ENCODE data around the gene TUBB2B. TPM values are rescaled to one million over a fixed set of nuclear protein-coding genes. Genes with fewer than 3 reads are reported as not detected.
"Not testable (repeated sequence)": the region's sequence is repeated elsewhere in the genome, so short reads cannot be mapped to it uniquely, and the experiment has no call there.

The TUBB2B gene
- total and polyA plus RNA-seq, 10 donors: 0.39 to 2.2 (median 1.0) TPM; not detected in 1

DNA sequence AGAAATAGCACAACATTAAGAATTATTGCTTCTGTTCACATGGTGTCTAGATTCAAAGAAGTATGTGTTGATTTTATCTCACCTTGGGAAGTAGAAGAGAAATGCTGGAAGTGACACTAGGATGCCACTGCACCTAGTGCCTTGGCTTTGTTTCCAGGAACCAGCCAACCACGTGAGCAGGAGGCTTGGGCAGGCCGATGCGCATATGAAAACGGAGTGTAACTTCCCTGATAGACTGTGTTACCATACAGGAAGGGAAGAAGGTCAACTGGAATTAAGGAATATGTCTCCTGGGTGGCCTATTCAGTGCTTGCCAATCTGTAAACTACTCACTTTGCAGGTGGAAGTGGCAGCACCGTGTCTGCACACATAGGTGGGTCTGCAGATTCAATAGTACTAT is 28.1 kb downstream of the TUBB2B start:
- Histone ChIP-seq H3K27me3 (replicated peaks in 1 of 7) (no peaks in the 10 kb centered on the region), H3K36me3 (no peaks in the 10 kb centered on the region), H3K27ac (no peak overlapping the region), H3K9me3 (peaks cover 0 to 12% (median 0%) of the 10 kb centered on the region in 8 donors), H3K4me3 (no peak overlapping the region), H3K4me1 (no peaks in the 10 kb centered on the region)
- no peak for DNase-seq
- TF ChIP-seq POLR2A (IDR thresholded peaks at IDR 0.05) (no peak), CTCF (IDR thresholded peaks at IDR 0.05 in 8 of 11, conservative IDR thresholded peaks at IDR 0.05 in 3 of 11) (no peak), POLR2AphosphoS5 (IDR thresholded peaks at IDR 0.05) (no peak)
- intact Hi-C loops (cut with DNase I; ENCODE audit: low total_unique reads): no loop called here
- WGBS, 5 donors: 79 to 86% (median 84%) methylated on average over 5 of the region's 5 CpGs

GRCh38 chr6:3197734-3198133 is 29.7 kb downstream of the TUBB2B start:
- H3K36me3 ChIP-seq; H3K27ac ChIP-seq; H3K27me3 ChIP-seq (replicated peaks in 1 of 7); H3K4me3 ChIP-seq; H3K9me3 ChIP-seq; DNase-seq; intact Hi-C loops (cut with DNase I; ENCODE audit: low total_unique reads); H3K4me1 ChIP-seq: not testable (repeated sequence)
- 71 to 94% (median 85%) methylated on average over 3 to 4 of the region's 5 CpGs for whole genome bisulfite sequencing, 5 donors

- TF ChIP-seq POLR2A (IDR thresholded peaks at IDR 0.05): no peak
- TF ChIP-seq POLR2AphosphoS5 (IDR thresholded peaks at IDR 0.05): no peak
- no peak for TF ChIP-seq CTCF (IDR thresholded peaks at IDR 0.05 in 8 of 11, conservative IDR thresholded peaks at IDR 0.05 in 3 of 11)
- WGBS, 5 donors: 80 to 90% (median 81%) methylated on average over 5 of the region's 5 CpGs
- Histone ChIP-seq H3K27me3 (replicated peaks in 1 of 7) (no peaks in the 10 kb centered on the region), H3K4me1 (no peaks in the 10 kb centered on the region), H3K4me3 (no peak overlapping the region), H3K27ac (no peak overlapping the region), H3K36me3 (no peaks in the 10 kb centered on the region), H3K9me3 (peaks cover 0 to 8% (median 0%) of the 10 kb centered on the region in 8 donors)
- no peak for DNase-seq
- intact Hi-C loops (cut with DNase I; ENCODE audit: low total_unique reads): no loop called here
These were observed 30.7 kb downstream of the TUBB2B start for GRCh38 chr6:3196770-3197169.

DNA sequence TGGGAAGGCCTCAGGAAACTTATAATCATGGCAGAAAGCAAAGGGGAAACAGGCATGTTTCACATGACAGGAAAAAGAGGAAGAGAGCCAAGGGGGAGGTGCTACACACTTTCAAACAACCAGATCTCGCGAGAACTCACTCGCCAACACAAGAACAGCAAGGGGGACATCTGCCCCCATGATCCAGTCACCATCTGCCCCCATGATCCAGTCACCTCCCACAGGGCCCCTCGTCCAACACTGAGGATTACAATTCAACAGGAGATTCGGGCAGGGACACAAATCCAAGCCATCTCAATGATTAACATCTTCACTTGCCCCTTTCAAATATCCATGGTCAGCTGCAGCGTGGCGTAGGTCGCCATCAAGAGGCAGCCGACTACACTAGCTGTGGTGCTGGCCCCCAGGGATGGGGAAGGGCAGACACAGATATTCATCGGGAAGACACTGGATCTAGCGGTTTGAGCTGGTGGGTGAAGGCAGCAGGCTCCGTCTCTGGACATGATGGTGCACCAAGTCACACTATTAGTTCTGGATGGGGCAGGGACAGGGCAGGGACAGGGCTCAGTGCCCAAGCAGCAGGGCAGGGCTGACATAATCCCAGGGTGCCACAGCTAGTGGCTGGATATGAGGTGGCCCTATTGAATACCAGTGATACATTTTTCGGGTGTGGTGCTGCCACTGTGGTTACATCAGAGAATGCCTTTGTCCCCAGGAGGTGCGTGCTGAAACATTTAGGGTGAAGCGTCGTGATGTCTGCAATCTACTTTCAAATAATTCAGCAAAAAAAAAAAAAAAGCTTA is 31.6 kb downstream of the TUBB2B start:
- Histone ChIP-seq H3K27ac (no peak overlapping the region), H3K4me1 (no peaks in the 10 kb centered on the region), H3K4me3 (no peak overlapping the region), H3K36me3 (no peaks in the 10 kb centered on the region), H3K27me3 (replicated peaks in 1 of 7) (no peaks in the 10 kb centered on the region), H3K9me3 (peaks cover 0 to 8% (median 0%) of the 10 kb centered on the region in 8 donors)
- DNase-seq: no peak
- intact Hi-C loops (cut with DNase I; ENCODE audit: low total_unique reads): no loop called here
- WGBS, 5 donors: 80 to 88% (median 85%) methylated on average over 16 of the region's 16 CpGs
- TF ChIP-seq POLR2AphosphoS5 (IDR thresholded peaks at IDR 0.05) (no peak), CTCF (IDR thresholded peaks at IDR 0.05 in 8 of 11, conservative IDR thresholded peaks at IDR 0.05 in 3 of 11) (no peak)

Data from spleen (tissue), 11 donors.